ENCODE data around the gene GCNT4.

The GCNT4 gene

GRCh38 chr5:75053054-75053303 lies 621 bp upstream of the GCNT4 start:
- no peak for DNase-seq (ENCODE audit: extremely low read depth in 1 of 2, low read depth in 1 of 2)

- DNase-seq (ENCODE audit: extremely low read depth in 1 of 2, low read depth in 1 of 2): no peak
Measured at GRCh38 chr5:75051217-75051751, 1.1 kb downstream of the GCNT4 start.

GRCh38 chr5:75050415-75050814 lies 1.9 kb downstream of the GCNT4 start:
- no peak for DNase-seq (ENCODE audit: extremely low read depth in 1 of 2, low read depth in 1 of 2)

- DNase-seq (ENCODE audit: extremely low read depth in 1 of 2, low read depth in 1 of 2): no peak
Measured at GRCh38 chr5:75049456-75050351, 2.7 kb downstream of the GCNT4 start.

GRCh38 chr5:75048457-75048953 lies 3.9 kb downstream of the GCNT4 start:
- DNase-seq (ENCODE audit: extremely low read depth in 1 of 2, low read depth in 1 of 2): no peak

GRCh38 chr5:75047356-75047755 lies 5.0 kb downstream of the GCNT4 start:
- no peak for DNase-seq (ENCODE audit: extremely low read depth in 1 of 2, low read depth in 1 of 2)

GRCh38 chr5:75046366-75047142 lies 5.8 kb downstream of the GCNT4 start:
- no peak for DNase-seq (ENCODE audit: extremely low read depth in 1 of 2, low read depth in 1 of 2)

- no peak for DNase-seq (ENCODE audit: extremely low read depth in 1 of 2, low read depth in 1 of 2)
Measured at GRCh38 chr5:75045071-75045470, 7.3 kb downstream of the GCNT4 start.

GRCh38 chr5:75044406-75044805 lies 8.0 kb downstream of the GCNT4 start:
- DNase-seq (ENCODE audit: extremely low read depth in 1 of 2, low read depth in 1 of 2): no peak

GRCh38 chr5:75043633-75044264 lies 8.6 kb downstream of the GCNT4 start:
- DNase-seq (ENCODE audit: extremely low read depth in 1 of 2, low read depth in 1 of 2): no peak

- DNase-seq (ENCODE audit: extremely low read depth in 1 of 2, low read depth in 1 of 2): no peak
Measured at GRCh38 chr5:75042522-75042921, 9.8 kb downstream of the GCNT4 start.

GRCh38 chr5:75040973-75041372 lies 11.4 kb downstream of the GCNT4 start:
- DNase-seq (ENCODE audit: extremely low read depth in 1 of 2, low read depth in 1 of 2): no peak

- DNase-seq (ENCODE audit: extremely low read depth in 1 of 2, low read depth in 1 of 2): peak in 1 of 2 donors; percentile 39
Measured at GRCh38 chr5:75037106-75037505, 15.3 kb downstream of the GCNT4 start.

GRCh38 chr5:75034137-75034739 lies 18.1 kb downstream of the GCNT4 start:
- peak in 1 of 2 donors; percentile 41 for DNase-seq (ENCODE audit: extremely low read depth in 1 of 2, low read depth in 1 of 2)

- DNase-seq (ENCODE audit: extremely low read depth in 1 of 2, low read depth in 1 of 2): no peak
Measured at GRCh38 chr5:75031366-75031765, 21.0 kb downstream of the GCNT4 start.

- no peak for DNase-seq (ENCODE audit: extremely low read depth in 1 of 2, low read depth in 1 of 2)
Measured at GRCh38 chr5:75028090-75028489, 24.3 kb downstream of the GCNT4 start.

- peak in 1 of 2 donors; percentile 7 for DNase-seq (ENCODE audit: extremely low read depth in 1 of 2, low read depth in 1 of 2)
Measured at GRCh38 chr5:75023368-75024159, 28.8 kb downstream of the GCNT4 start.

- DNase-seq (ENCODE audit: extremely low read depth in 1 of 2, low read depth in 1 of 2): no peak
Measured at GRCh38 chr5:75021800-75022199, 30.6 kb downstream of the GCNT4 start.

GRCh38 chr5:75021219-75021618 lies 31.1 kb downstream of the GCNT4 start:
- no peak for DNase-seq (ENCODE audit: extremely low read depth in 1 of 2, low read depth in 1 of 2)

- no peak for DNase-seq (ENCODE audit: extremely low read depth in 1 of 2, low read depth in 1 of 2)
Measured at GRCh38 chr5:75020016-75020656, 32.2 kb downstream of the GCNT4 start.

Measured in stimulated activated CD8-positive, alpha-beta memory T cell treated with anti-CD3 and anti-CD28 coated beads, Interleukin-7, amount 100 ng/mL, for 48 hours (primary cell).